Choroid plexus epithelial cell (primary cell): ENCODE measurements around the gene KMT2C.

ENCODE experiments used
- DNase-seq: peaks from one replicate; pipeline ENCODE4 v3.0.0-alpha.2; 2010; ENCODE audit warnings: low read depth
- H3K4me3 ChIP-seq: 2 replicates; pipeline ENCODE4 v1.5.1; 2011; ENCODE audit warnings: low read depth, mild to moderate bottlenecking, control low read depth, low read length, moderate library complexity
- TF ChIP-seq, protein P1 (sequence below): conservative IDR thresholded peaks from 2 replicates; pipeline ENCODE4 v1.5.1; 2011; ENCODE audit warnings: low read depth, mild to moderate bottlenecking, control low read depth, inconsistent platforms, low read length, moderate library complexity

KMT2C gene

GRCh38 chr7:152193880-152194279, 241.9 kb downstream of the KMT2C start:
- TF ChIP-seq, protein P1, sequence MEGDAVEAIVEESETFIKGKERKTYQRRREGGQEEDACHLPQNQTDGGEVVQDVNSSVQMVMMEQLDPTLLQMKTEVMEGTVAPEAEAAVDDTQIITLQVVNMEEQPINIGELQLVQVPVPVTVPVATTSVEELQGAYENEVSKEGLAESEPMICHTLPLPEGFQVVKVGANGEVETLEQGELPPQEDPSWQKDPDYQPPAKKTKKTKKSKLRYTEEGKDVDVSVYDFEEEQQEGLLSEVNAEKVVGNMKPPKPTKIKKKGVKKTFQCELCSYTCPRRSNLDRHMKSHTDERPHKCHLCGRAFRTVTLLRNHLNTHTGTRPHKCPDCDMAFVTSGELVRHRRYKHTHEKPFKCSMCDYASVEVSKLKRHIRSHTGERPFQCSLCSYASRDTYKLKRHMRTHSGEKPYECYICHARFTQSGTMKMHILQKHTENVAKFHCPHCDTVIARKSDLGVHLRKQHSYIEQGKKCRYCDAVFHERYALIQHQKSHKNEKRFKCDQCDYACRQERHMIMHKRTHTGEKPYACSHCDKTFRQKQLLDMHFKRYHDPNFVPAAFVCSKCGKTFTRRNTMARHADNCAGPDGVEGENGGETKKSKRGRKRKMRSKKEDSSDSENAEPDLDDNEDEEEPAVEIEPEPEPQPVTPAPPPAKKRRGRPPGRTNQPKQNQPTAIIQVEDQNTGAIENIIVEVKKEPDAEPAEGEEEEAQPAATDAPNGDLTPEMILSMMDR, result no peak

GRCh38 chr7:152189061-152189460, 246.7 kb downstream of the KMT2C start:
- H3K4me3 ChIP-seq, result no peak overlapping the region
- peak; percentile 30 for DNase-seq
- TF ChIP-seq, protein P1, result no peak

More at GRCh38 chr7:152193880-152194279, 241.9 kb downstream of the KMT2C start:
- DNase-seq, result no peak
- no peak overlapping the region for H3K4me3 ChIP-seq

DNA sequence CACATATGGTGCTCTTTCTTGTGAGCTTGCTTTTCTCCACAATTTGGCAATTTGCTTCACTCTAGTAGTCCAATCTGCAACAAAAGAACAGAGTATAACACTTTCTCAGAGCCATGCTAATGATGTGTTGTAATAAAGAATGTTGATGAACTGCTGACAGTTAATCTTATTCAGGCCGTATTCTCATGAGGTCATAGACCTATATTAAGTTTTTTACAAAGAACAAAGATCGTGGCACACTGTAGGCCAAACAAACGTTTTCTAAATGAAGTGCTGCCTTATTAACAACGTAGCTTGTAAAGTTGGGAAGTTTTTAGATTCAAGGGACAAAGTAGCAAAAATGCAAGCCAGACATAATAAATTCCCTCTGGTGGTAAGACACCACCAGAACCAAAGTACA, 250.2 kb downstream of the KMT2C start:
- no peak for DNase-seq
- TF ChIP-seq, protein P1, result no peak
- no peak overlapping the region for H3K4me3 ChIP-seq

- TF ChIP-seq, protein P1, result no peak
- no peak overlapping the region for H3K4me3 ChIP-seq
- DNase-seq, result no peak
These were observed 255.2 kb downstream of the KMT2C start for GRCh38 chr7:152180587-152180986.

DNA sequence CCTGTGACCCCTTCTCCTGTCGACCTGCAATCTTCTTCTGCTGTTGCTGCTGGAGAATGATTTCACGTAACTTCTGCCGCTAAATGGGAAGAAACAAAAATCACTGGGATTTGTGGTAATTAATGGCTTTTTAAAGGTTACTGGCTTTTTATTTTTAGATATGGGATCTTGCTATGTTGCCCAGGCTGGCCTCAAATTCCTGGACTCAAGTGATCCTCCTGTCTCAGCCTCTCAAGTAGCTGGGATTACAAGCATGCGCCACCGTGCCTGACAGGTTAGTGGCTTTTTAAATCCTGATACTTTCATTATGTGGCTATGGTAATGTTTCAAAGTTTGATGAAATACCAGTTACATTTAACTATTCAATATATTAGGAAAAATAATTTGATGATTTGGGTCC, 255.8 kb downstream of the KMT2C start:
- H3K4me3 ChIP-seq, result no peak overlapping the region
- DNase-seq, result no peak
- TF ChIP-seq, protein P1, result no peak

GRCh38 chr7:152178405-152179058, 257.3 kb downstream of the KMT2C start:
- DNase-seq, result no peak
- H3K4me3 ChIP-seq, result no peak overlapping the region
- TF ChIP-seq, protein P1, result no peak
